GM19035 (cell line): ENCODE results near the gene STAG3.
"Not testable (repeated sequence)": the region's sequence is repeated elsewhere in the genome, so short reads cannot be mapped to it uniquely, and the experiment has no call there.

Experiments used
- ATAC-seq: cut with Tn5 transposase; IDR thresholded peaks from one replicate; pipeline ENCODE4 v1.9.1; 2021; ENCODE audit not compliant: unreplicated experiment

The STAG3 gene, protein sequence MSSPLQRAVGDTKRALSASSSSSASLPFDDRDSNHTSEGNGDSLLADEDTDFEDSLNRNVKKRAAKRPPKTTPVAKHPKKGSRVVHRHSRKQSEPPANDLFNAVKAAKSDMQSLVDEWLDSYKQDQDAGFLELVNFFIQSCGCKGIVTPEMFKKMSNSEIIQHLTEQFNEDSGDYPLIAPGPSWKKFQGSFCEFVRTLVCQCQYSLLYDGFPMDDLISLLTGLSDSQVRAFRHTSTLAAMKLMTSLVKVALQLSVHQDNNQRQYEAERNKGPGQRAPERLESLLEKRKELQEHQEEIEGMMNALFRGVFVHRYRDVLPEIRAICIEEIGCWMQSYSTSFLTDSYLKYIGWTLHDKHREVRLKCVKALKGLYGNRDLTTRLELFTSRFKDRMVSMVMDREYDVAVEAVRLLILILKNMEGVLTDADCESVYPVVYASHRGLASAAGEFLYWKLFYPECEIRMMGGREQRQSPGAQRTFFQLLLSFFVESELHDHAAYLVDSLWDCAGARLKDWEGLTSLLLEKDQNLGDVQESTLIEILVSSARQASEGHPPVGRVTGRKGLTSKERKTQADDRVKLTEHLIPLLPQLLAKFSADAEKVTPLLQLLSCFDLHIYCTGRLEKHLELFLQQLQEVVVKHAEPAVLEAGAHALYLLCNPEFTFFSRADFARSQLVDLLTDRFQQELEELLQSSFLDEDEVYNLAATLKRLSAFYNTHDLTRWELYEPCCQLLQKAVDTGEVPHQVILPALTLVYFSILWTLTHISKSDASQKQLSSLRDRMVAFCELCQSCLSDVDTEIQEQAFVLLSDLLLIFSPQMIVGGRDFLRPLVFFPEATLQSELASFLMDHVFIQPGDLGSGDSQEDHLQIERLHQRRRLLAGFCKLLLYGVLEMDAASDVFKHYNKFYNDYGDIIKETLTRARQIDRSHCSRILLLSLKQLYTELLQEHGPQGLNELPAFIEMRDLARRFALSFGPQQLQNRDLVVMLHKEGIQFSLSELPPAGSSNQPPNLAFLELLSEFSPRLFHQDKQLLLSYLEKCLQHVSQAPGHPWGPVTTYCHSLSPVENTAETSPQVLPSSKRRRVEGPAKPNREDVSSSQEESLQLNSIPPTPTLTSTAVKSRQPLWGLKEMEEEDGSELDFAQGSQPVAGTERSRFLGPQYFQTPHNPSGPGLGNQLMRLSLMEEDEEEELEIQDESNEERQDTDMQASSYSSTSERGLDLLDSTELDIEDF

DNA sequence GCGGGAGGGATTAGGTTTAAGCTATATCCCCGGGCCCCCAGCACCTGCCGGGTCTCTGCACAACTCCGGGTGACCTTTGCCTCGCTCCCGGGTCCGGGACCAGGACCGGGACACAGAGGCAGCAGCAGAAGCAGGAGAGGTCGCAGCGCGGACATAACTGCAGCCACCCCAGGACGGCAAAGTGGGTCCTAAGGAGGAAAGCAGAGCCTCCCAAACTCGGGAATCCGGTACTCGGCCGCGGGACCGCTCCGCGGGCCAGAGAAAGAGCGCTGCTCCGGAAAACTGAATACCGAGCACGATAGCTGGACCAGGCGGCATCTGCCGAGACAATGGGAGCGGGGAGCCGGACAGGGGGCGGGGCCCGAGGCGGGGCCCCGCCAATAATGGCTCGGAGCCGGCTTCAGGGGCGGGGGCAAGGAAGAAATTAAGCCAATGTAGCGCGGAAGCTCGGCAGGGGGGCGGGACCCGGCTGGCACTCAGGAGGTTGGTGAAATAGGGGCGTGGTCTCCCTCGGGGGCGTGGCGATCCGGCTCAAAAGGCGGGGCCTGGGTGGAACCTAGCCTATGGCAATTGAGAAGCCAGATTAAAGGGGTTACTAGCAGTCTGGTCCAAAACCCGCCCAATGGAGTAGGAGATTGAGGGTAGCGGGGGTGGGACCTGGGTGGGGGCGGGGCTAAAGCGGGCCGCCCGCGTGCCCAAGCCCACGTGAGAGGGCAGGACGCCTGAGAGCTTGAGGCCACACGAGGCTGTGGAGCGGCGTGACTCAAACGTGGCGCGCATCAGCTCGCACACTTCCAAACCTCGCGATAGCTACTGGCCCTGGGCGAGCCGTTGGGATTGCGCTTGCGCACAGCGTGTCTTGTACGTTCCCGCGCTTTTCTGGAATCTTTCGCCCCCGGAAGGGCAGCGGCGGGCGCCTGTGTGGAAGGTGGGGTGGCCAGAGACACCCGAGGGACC is at the start of gene STAG3, which contains the start of gene GPC2:
Gene STAG3, plus strand, starts transcription at position 874 of the 957 bp plus-strand sequence. CDS start 2,639 bp downstream, outside the sequence.
Gene GPC2, minus strand, starts transcription at position 337 of the 957 bp plus-strand sequence. Its CDS starts 182 bp downstream, at position 155.
- ATAC-seq = peak; percentile 95

- ATAC-seq = no peak
Measured at GRCh38 chr7:100128637-100128963, 49.1 kb upstream of the STAG3 start.

DNA sequence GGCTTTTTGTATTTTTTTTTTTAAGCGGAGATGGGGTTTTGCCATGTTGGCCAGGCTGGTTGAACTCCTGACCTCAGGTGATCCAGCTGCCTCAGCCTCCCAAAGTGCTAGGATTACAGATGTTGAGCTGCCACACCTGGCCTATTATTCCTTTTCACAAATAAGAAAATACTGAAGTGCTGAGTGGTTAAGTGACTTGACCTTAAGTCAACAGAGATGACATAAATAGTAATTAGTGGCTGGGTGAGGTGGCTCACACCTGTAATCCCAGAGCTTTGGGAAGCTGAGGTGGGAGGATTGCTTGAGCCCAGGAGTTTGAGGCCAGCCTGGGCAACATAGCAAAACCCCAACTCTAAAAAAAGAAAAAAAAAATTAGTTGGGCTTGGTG is 47.5 kb upstream of the STAG3 start:
- not testable (repeated sequence) for ATAC-seq

- ATAC-seq = no peak
Measured at GRCh38 chr7:100130608-100131453, 46.9 kb upstream of the STAG3 start.

GRCh38 chr7:100132126-100132525 is 45.6 kb upstream of the STAG3 start:
- no peak for ATAC-seq

DNA sequence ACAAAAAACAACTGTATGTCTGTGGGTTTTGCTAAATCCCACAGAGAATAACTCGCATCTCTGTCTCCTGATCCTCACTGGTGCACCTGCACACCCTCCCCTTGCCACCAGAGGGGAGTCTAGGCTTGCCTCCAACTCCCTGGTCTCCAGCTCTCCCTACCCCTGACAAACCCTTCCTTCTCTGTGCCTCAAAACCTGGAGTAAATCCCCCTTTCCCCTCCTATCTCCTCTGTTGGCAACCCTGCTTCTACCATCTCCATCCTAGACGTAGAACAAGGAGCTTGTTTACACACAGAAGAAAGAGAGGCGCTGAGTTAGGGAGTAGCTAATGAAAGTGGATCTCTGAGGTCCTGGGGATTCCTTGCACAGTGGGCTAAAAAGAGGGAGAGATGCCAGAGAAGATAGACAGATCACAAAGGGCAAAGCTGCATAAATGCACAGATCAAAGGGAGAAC is 45.0 kb upstream of the STAG3 start:
- ATAC-seq = peak; percentile 72

GRCh38 chr7:100137851-100138760 is 39.6 kb upstream of the STAG3 start:
- no peak for ATAC-seq

GRCh38 chr7:100141555-100141949 is 36.2 kb upstream of the STAG3 start:
- no peak for ATAC-seq

- ATAC-seq = no peak
Measured at GRCh38 chr7:100142461-100142860, 35.3 kb upstream of the STAG3 start.

DNA sequence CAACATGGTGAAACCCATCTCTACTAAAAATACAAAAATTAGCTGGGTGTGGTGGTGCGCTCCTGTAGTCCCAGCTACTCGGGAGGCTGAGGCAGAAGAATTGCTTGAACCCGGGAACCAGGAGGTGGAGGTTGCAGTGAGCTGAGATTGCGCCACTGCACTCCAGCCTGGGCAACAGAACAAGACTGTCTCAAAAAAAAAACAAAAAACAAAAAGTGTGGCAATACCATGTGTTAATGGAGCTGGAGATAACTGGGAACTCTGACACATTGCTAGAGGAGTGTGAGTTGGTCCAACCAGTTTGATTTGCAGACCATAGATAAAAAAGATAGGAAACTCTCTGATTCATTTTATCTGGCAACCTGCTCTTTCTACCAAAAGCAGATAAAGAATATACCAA is 31.4 kb upstream of the STAG3 start:
- not testable (repeated sequence) for ATAC-seq

GRCh38 chr7:100147278-100147677 is 30.4 kb upstream of the STAG3 start:
- no peak for ATAC-seq

DNA sequence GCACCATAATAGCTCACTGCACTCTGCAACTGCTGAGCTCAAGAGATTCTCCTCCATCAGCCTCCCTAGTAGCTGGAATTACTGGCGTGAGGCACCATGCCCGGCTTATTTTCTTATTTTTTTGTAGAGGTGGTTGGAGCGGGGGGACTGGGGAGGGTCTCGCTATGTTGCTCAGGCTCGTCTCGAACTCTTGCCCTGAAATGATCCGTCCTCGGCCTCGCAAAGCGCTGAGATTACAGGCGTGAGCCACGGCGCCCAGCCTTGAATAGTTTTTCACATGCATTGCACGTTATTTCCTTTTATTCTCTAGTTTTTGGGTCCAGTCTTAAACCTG is 29.5 kb upstream of the STAG3 start:
- peak; percentile 3 for ATAC-seq

DNA sequence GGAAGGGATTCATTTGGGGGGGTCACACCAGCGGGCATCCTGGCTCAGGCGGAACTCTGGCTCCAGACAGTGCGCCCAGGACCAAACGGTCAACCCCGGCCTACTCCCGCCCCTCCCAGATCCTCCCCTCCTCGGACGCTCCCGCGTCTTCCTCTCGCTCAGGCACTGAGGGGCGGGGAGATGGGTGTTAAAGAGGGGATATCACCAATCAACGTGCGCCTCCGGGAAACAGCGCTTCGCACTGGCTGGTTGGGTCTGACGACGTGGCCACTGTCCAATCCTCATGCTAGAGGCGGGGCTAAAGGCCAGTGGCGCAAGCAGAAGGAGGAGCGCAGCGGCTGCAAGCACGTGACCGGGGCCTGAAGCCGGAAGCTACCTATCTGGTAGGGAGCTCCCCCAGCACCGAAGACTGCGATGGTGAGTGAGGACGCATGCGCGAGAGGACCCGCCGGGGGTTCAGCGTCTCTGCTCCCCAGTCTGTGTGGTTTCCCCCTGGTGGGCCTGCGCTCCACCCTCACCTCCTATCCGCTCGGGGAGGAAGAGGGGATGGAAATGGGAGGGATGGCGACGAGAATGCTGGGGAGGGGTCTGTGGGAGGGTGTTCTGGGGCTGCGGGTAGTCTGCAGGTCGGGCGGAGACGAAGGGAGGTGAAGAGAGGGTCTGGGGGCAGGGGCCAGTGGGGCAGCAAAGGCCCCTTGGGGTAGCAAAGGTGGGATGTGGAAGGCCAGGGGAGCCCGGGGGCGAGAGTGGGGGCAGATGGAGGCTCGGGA is 29.0 kb upstream of the STAG3 start, which contains the start of gene LAMTOR4:
Gene LAMTOR4, plus strand, starts transcription at position 360 of the 770 bp plus-strand sequence. Its CDS starts 55 bp downstream, at position 415.
- peak; percentile 99 for ATAC-seq

DNA sequence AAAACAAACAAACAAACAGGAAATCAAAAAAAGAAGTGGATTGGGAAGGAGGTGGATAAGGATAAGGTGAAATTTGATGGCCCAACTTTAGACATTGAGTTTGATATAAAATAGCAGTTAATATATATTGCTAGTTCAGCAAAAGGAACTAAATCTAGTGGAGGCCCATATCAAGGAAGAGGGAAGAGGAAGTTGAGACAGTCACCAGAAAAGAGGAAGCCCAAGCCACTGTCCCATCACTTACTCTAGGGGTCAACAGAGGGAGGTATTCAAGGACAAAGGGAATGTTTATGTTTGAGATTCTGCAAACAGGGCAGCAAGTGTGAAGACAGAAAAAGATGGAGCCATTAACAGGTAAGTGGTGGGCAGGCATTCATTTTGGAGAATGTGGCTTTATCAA is 25.3 kb upstream of the STAG3 start:
- ATAC-seq = no peak

GRCh38 chr7:100152937-100153666 is 24.6 kb upstream of the STAG3 start:
- ATAC-seq = no peak

DNA sequence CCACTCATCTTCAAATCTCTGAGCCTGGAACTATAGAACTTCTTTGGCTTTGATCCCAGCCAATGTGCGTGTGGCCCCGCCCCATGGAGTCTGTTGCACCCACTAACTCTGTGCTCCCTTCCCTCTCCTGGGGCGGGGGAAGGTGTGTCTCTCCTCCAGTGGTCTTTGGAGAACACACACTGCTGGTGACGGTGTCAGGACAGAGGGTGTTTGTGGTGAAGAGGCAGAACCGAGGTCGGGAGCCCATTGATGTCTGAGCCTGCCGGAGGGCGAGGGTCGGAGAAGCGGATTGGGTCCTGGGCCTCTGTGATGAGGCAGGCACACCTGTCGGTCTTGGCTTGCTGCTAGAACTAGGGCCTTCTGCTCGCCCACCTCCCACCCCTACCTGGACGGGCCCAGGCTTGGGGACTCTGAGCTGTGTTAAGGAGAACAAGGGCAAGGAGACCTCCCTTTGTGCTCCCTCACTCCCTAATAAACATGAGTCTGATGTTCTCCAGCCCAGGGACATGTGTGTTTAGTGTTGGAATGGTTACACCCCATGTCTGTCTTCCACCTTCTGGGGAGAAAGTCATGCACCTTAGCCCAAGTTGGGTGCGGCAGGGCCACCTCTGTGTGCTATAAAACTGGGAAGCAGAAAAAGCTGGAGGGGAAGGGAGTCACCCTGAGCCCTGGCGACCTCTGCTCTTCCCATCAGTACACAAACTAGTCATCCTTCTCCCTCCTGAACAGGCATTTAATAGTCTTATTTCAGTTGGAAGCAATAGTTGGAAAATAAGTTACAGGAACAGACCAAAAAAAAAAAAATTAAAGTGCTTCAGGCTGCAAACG is 23.8 kb upstream of the STAG3 start:
- ATAC-seq = no peak
